Stimulated activated effector memory CD8-positive, alpha-beta T cell treated with anti-CD3 and anti-CD28 coated beads, Interleukin-12 subunit alpha, Interleukin-12 subunit beta, amount 100 ng/mL, for 72 hours (primary cell): ENCODE results near the gene MRPL53.
A peak's percentile ranks its signal among the peaks of the same experiment; 100 is the strongest.

Experiments
- ATAC-seq: fragments of 150-1000 bp; cut with Tn5 transposase; 2 replicates; pipeline ENCODE4 v1.10.0; 2021
- DNase-seq, 2 donors: peaks; one replicate each; pipeline ENCODE4 v3.0.0; 2021 to 2022; ENCODE audit warnings: low spot score in 2 of 2
- H3K27ac Mint-ChIP-seq: one replicate; pipeline ENCODE4 v1.8.0; 2022; ENCODE audit warnings: mild to moderate bottlenecking, mixed read lengths
- H3K36me3 Mint-ChIP-seq: one replicate; pipeline ENCODE4 v1.8.0; 2022; ENCODE audit warnings: mild to moderate bottlenecking, mixed read lengths
- H3K4me1 Mint-ChIP-seq: one replicate; pipeline ENCODE4 v1.8.0; 2022; ENCODE audit warnings: mixed read lengths
- H3K4me3 Mint-ChIP-seq: one replicate; pipeline ENCODE4 v1.8.0; 2022; ENCODE audit warnings: mild to moderate bottlenecking, mixed read lengths
- H3K9me3 Mint-ChIP-seq: one replicate; pipeline ENCODE4 v1.8.0; 2022; ENCODE audit warnings: mixed read lengths

Gene MRPL53

DNA sequence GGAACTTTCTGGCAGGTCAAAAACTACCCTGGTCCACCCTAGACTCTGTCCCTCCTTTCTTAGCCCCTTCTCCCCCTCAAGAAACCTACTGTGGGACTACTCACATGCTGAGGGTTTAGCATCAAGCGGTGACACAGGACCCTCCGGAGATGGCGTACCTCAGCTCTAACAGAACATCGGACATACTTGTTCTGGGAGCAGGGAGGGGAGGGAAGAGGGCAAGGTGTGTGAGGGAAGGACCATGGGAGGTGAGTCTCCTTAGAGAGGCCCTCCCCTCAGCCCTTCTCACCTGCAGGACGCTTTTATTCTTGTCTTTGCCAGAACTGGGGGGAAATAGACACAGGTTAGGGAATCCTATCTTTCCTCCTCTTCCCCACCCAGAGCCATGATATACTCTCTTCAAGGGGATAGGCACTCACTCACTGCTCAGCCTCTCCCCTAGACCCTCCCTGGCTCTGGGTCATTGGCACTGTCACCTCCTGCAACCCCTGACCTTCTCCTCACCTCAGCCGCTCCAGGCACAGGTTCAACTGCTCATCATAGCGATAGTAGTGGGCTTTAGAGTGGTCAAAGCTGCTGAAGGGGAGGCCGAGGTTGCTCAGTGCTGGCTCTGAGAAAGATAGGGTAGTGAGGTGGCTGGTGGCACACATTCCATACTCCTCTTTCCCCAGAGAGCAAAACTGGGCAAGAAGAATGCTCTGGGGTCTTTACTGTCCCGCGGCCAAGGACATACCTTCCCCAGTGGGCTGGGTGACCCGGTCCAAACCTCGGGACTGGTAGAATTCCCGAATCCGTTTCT, 33.2 kb upstream of the MRPL53 start:
- Mint-ChIP-seq H3K36me3 (peaks cover 46% of the 10 kb centered on the region), H3K4me3 (peak overlapping the region; percentile 91), H3K4me1 (peaks cover 71% of the 10 kb centered on the region), H3K27ac (no peak overlapping the region), H3K9me3 (no peaks in the 10 kb centered on the region)
- no peak for ATAC-seq
- no peak for DNase-seq

DNA sequence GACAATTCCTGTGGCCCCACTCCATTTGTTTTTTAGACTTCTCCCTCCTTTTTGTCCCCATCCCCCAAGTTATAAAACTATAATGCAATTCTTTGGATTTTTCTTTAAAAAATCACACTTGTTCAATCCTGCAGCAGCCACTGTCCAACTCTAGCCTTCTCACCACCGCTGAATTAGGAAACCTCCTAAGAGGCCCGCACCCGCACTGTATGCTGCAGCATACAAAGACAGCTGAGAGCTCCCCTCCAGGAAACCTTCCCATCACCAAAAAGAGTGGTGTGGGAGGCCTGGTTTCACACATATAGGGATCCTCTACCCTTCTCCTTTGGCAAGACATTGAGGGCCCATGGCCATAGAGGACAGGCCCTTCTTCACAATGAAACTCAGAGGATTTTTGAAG, 32.1 kb upstream of the MRPL53 start:
- DNase-seq (no peak), ATAC-seq (no peak)
- Mint-ChIP-seq H3K27ac (peak overlapping the region; percentile 43), H3K4me1 (peaks cover 71% of the 10 kb centered on the region), H3K36me3 (peaks cover 50% of the 10 kb centered on the region), H3K9me3 (no peaks in the 10 kb centered on the region), H3K4me3 (peak overlapping the region; percentile 91)

DNA sequence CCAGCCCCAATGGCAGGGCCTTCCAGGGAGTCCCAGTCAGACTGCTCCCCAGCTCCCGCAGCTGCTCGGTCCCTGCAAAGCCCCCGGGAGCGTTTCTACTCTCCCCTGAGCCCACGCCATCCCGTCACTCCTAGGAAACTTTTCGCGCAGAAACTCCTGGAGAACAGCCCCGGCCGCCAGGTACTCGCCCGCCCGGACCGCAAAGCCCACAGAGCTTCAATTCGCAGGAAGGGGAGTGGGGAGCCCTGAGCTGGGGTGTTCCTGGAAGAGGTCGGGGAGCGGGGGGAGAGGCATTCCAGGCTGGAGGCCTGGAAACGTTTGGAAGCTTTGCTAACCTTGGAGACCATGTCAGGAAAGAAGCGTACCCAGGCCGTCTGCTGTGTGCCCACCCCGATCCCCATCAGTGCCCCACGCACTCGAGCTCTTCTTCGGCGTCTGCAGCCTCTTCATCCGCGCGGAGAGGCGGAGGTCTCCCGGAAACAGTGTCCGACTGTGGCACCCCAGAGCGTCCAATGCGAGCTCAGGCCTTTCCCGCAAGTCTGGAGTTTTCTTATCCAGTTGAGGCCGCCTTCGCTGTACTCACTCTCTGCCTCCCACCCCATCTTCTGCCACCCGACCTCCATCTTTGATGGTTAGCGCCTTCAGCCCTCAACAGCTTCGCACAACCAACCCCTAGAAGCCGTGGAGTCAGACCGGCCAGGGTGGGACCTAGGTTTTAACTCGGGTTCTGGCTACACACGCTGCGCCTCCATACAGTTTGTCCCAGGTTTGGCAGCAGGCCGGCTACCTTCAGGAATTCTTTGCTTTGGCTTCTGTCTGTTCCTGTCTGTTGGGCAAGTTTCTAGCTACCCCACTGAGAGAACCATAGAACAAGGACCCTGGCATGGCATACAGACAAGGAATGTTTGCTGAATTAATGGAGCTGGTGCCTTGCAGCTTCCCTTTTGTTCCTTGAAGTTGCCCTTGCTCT, 31.3 kb upstream of the MRPL53 start:
- Mint-ChIP-seq H3K27ac (peak overlapping the region; percentile 61), H3K4me1 (peaks cover 76% of the 10 kb centered on the region), H3K36me3 (peaks cover 55% of the 10 kb centered on the region), H3K4me3 (peak overlapping the region; percentile 91), H3K9me3 (no peaks in the 10 kb centered on the region)
- no peak for ATAC-seq
- no peak for DNase-seq

DNA sequence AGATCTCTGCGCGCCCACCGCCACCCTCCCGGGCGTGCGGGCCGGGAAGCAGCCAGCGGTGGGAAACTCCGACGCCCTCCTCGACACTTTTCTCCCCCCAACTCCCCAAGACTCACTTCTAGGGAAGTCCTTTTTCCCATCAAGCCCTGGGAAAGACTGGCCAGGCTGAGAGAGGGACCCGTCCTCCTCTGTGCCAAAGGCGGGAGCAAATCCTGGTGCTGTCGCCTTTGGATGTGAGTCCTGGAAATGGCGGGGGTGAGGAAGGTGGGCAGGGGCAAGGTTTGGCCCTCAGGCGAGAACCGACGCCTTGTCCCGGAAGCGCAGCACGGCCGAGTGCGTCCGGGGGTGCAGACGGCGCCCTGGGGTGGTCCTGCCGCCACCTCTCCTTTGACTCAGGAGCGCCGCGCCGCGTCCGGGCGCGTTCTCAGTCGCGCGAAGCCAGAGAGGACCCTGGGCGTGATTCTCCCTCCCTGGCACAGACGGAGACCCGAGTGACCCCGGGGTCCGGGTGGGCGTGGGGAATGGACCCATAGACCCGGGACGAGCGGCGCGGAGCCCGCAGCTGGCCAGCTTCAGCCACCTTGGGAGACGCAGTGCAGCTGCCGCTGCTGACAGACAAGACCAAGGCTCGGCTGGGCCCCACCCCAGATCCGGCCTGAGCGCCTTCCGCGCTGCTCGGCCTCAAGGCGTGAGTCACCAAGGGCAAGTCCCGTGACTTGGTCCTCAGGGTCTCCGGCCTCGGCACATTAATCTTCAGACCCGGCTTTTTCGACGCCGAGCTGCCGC, 30.4 kb upstream of the MRPL53 start:
- ATAC-seq (peak; percentile 62), DNase-seq (peak; percentile 51 to 80)
- Mint-ChIP-seq H3K4me1 (peaks cover 77% of the 10 kb centered on the region), H3K9me3 (no peaks in the 10 kb centered on the region), H3K4me3 (peak overlapping the region; percentile 91), H3K27ac (peak overlapping the region; percentile 61), H3K36me3 (peaks cover 57% of the 10 kb centered on the region)

DNA sequence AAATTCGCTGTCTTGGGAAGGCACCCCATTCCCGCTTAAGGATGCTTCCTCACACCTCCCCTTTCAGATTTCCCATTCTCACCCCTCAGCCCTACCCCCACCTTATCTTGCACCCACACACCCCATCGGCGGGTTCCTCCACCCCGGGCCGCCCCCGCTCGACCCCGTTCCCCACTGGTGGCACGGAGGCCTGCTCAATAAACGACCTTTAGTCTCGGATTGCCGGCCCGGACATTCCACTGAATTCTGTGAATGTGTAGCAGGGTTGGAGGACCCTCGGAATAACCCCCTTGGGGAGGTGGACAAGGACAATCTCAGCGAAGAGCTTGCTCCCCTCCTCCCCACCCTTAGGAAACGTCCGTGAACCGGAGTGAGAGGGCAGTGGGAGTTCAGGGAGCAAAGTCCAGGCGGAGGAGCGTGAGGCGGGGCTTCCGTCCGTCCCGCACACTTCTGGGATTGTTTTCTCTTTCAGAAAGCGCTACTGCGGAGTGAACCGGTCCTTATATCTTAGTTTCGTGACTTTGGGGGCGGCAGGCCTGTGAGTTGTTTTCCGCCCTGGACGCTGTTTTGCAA, 29.8 kb upstream of the MRPL53 start:
- no peak for DNase-seq
- Mint-ChIP-seq H3K4me3 (peak overlapping the region; percentile 91), H3K9me3 (no peaks in the 10 kb centered on the region), H3K27ac (no peak overlapping the region), H3K4me1 (peaks cover 76% of the 10 kb centered on the region), H3K36me3 (peaks cover 50% of the 10 kb centered on the region)
- ATAC-seq = no peak

DNA sequence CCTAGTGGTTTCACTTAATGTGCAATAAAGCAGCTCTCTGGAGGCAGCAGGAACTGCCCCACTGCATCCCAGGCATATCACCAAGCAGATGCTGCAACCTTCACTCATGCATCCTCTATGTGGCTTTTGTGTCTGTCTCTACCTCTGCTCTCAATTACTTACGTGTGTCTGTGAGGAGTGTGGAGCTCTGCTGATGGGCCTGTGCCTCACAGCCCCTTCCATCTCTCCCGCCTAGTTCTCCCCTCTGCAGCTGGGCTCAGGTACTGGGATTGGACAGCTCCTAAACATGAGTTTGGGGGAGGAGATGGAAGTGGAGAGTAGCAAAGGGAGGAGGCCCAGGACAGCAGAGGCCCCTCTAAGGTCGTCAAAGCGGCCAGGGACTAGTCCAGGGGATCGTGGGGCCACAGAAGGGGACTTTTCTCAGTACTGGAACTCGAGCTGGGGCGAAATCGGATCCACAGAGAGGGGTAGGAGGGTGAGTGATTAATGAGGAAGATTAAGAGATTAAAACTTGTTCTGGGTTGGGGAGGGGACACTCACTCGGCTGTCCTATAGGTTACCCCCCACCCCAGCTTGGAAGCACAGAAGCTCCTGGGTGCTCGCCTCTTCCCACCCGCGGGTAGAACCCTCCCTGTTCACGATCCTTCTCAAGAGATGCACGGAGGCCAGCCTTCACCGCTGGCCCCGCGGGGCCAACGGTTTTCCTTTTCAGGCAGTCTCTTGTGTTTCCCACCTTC, 29.0 kb upstream of the MRPL53 start:
- Mint-ChIP-seq H3K27ac (no peak overlapping the region), H3K4me1 (peaks cover 69% of the 10 kb centered on the region), H3K4me3 (peak overlapping the region; percentile 91), H3K36me3 (peaks cover 42% of the 10 kb centered on the region), H3K9me3 (no peaks in the 10 kb centered on the region)
- ATAC-seq = no peak
- DNase-seq = no peak

DNA sequence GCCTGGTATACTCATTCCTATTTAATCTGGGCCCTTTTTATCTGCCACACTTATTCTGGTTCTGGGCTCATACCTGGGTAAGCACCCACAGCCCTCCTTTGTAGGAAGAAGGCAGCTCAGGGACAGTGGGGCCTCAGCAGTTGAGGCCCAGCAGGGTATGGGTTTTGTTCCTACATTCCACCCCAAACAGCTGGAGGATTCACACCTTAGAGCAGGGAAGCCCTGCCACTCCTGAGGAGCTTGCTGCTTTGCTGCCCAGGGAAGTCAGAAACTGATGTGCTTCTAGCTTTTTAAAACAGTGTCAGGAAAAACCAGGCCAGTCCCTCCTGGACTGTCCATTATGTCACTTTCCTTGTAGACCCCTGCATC, 28.1 kb upstream of the MRPL53 start:
- DNase-seq (no peak), ATAC-seq (no peak)
- peaks cover 34% of the 10 kb centered on the region for H3K36me3 Mint-ChIP-seq
- H3K27ac Mint-ChIP-seq = no peak overlapping the region
- H3K4me1 Mint-ChIP-seq = peaks cover 61% of the 10 kb centered on the region
- H3K4me3 Mint-ChIP-seq = no peak overlapping the region
- no peaks in the 10 kb centered on the region for H3K9me3 Mint-ChIP-seq

DNA sequence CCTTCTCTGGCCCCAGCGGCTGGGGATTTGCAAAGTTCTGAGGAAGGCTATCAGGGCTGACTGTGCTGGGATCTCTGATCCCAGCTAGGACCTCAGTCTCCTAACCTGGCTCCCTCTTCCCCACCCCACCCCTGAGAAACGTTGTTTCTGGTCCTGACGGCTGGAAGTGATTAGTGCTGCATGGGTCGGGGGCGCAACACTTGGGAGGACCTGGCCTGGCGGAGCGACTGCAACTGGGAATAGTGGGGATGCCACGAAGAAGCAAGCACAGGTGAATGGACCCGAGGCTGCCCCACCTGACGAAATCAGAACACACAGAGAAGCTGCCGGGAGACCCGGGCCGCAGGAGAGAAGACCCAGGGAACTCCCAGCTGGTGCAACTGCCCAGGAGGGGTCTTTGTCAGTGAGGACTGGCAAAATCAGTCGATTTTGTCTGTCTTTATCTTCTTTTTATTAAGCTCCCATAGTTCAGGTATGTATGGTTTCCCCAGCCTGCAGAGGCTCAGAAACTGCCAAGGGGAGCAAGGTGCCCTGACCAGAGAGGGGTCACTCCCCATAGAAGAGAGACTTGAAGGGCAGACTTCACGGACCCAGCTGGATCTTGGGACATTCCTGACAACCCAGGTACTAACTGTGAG, 27.6 kb upstream of the MRPL53 start:
- ATAC-seq = no peak
- no peak for DNase-seq
- H3K9me3 Mint-ChIP-seq = no peaks in the 10 kb centered on the region
- peaks cover 29% of the 10 kb centered on the region for H3K36me3 Mint-ChIP-seq
- H3K4me1 Mint-ChIP-seq = peaks cover 56% of the 10 kb centered on the region
- no peak overlapping the region for H3K27ac Mint-ChIP-seq
- H3K4me3 Mint-ChIP-seq = peak overlapping the region; percentile 86

DNA sequence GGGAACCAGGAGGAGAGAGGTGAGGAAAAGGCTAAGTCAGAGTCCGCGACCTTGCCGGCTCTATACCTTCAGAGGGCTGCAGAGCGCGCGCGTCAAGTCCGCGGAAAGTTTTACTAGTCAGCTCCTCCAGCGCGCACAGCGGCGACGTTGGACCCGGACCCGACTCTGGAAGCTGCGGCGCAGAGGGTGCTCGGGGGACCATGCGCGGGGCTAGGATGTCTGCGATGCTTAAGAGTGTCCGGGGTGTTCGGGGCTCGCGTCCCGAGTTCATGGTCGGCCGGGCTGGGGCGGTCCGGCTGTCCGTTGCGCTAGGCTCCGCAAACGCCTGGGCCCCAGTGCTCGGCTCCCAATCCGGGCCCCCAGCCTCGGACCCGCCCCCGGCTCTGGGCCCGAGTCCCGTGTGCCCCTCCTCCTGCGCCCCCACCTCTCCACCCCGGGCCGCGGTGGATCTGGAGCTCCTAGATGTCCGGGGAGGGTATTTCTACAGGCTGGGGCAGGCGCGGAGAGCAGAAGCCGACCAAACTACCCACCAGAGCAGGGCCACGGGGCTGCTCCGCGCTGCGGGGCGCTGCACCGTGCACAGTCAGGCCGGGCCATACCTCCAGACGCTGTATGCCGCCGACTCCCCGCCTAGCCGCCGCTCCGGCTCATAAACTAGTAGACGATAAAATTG, 26.9 kb upstream of the MRPL53 start, which contains the start of gene LBX2:
Gene LBX2, minus strand, starts transcription at position 337 of the 673 bp plus-strand sequence. Its CDS starts 66 bp downstream, at position 271.
- Mint-ChIP-seq H3K4me3 (peak within 1 kb of the TSS; percentile 86), H3K9me3 (no peaks in the 10 kb centered on the region), H3K27ac (peak within 1 kb of the TSS; percentile 88), H3K4me1 (peaks cover 49% of the 10 kb centered on the region), H3K36me3 (peaks cover 23% of the 10 kb centered on the region)
- ATAC-seq (peak; percentile 35), DNase-seq (no peak)

DNA sequence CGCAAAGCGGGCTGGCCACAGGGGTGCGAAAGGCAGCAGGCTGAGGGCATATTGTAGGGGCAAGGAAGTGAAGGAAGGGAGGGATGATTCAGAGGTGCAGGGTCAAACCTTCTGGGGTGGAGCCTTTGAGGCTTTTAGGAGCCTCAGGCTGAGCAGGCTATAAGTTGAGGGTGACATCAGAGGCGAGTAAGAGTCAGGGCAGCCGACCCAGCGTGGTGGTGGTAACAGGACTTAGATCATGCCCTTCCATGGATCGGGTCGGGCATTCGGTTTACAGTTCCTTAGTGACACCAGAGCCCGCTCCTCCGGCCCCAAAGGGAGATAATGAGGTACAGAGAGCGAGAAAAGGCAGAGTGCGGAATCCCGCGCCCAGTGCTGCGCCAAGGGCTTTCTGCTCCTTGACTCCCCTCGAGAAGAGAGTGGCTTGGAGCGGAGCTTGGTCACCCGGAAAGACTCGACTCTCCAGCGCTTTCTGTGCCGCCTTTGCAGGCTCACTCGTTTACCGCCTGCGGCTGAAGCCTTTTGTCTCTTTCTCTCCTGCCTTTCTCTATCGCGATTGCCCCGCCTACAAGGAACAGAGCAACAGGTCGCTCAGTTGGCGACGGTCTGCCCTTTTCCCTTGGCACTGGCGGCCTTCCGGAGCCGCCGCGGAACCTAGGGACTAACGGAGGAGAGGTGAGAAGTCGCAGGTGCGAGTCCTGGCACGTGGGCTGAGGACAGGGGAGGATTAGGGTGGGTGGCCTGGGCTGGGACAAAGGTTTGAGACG, 26.2 kb upstream of the MRPL53 start:
- H3K27ac Mint-ChIP-seq = peak overlapping the region; percentile 88
- H3K9me3 Mint-ChIP-seq = no peaks in the 10 kb centered on the region
- peak overlapping the region; percentile 86 for H3K4me3 Mint-ChIP-seq
- peaks cover 42% of the 10 kb centered on the region for H3K4me1 Mint-ChIP-seq
- DNase-seq (peak in 1 of 2 donors; percentile 74), ATAC-seq (peak; percentile 85)
- peaks cover 25% of the 10 kb centered on the region for H3K36me3 Mint-ChIP-seq

DNA sequence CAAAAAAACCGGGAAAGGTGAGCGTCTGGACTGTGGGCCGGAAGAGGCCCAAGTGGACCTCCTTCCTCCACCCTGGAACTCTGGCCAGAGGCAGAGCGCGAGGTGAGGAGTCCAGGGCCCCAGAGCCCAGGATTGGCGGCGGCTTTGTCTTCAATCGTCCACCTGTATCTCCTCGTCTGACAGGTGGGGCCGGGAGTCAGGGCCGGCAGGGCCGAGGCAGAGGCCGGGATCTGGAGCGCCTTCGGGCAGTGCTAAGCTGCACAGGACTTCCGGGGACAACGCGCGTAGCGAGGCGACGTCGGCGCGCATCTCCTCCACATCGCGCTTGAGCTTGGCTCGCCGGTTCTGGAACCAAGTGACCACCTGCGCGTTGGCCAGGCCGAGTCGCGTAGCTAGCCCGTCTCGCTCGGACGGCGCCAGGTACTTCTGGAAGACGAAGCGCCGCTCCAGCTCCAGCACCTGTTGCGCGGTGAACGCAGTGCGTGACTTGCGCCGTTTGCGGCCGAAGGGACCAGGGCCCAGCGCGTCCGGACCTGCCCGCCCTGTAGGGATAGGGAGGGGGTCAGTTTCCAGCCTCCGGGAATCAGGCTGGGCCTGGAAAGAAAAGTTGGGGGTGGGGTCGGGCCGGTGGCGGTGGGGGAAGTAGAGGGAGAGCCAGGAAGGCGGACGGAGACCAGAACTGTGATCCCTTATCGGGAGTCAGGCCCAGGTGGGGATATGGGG, 25.5 kb upstream of the MRPL53 start:
- peaks cover 34% of the 10 kb centered on the region for H3K4me1 Mint-ChIP-seq

DNA sequence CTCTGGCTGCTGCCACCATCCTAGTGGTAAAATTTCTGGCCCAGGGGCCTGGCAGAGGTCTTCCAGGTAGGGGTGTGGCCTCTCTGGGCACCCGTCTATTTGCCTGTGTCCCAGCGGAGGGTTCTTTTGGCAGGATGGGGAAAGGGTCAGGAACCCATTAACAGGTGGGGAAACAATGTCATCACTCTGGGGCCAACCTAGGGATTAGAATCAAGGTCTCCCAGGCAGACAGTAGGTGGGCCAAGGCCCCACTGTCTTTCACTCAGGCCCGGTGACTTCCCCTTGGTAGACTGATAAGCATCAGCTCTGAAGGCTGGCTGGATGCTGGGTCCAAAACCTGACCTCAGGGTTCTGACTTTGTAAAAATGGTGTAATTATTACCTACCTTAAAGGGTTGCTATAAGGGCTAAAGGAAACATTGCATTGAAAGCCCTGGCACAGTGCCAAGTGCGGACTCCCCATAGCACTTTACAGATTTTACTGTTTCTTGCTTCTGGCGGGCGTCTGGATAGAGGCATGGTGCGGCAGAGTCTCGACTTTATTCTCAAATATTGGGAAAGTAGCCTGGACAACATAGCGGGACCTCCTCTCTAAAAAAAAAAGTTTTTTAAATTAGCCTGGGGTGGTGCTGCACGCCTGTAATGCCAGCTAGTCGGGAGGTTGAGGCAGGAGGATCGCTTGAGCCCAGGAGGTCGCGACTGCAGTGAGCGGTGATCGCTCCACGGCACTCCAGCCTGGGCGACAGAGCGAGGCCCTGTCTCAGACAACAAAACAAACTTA, 24.7 kb upstream of the MRPL53 start:
- no peak for ATAC-seq
- H3K4me3 Mint-ChIP-seq = peak overlapping the region; percentile 86
- DNase-seq = no peak
- peak overlapping the region; percentile 88 for H3K27ac Mint-ChIP-seq
- no peaks in the 10 kb centered on the region for H3K9me3 Mint-ChIP-seq
- H3K4me1 Mint-ChIP-seq = peaks cover 29% of the 10 kb centered on the region
- peaks cover 38% of the 10 kb centered on the region for H3K36me3 Mint-ChIP-seq

More for the DNA sequence above, 25.5 kb upstream of the MRPL53 start:
- Mint-ChIP-seq H3K27ac (peak overlapping the region; percentile 88), H3K36me3 (peaks cover 31% of the 10 kb centered on the region), H3K9me3 (no peaks in the 10 kb centered on the region), H3K4me3 (peak overlapping the region; percentile 86)
- DNase-seq (no peak), ATAC-seq (peak; percentile 52)
